H1 (cell line): ENCODE results near the gene RNF149. TPM values are rescaled to one million over a fixed set of nuclear protein-coding genes. Genes with fewer than 3 reads are reported as not detected.
A peak's percentile ranks its signal among the peaks of the same experiment; 100 is the strongest.

ENCODE experiments used
- SUZ12 ChIP-seq: fragments of 200-600 bp; sonication (generic); IDR thresholded peaks from 2 replicates; pipeline ENCODE4 v1.6.1; 2012; ENCODE audit warnings: mild to moderate bottlenecking, inconsistent platforms, low read length, moderate library complexity, mixed read lengths
- microRNA-seq, 2 experiments: library from miRNA; unstranded; fragments of <30 nt; microRNA quantifications; one replicate each; pipeline versions ENCODE4 to v1.2.0, GENCODE V29; 2016 to 2020; ENCODE audit warnings: borderline microRNAs expressed in 2 of 2, borderline number of aligned reads in 2 of 2, borderline replicate concordance in 1 of 2
- polyA plus RNA-seq, 7 experiments: library from polyadenylated mRNA; depleted of rRNA in 3 of 7; stranded (reverse) in 5 of 7; unstranded in 2 of 7; fragments of >200 nt in 5 of 7; fragments of 200-250 nt in 2 of 7; gene quantifications; 1 replicate in 5 of 7; 2 replicates in 1 of 7; 4 replicates in 1 of 7; pipeline versions ENCODE4 v1.2.1 to v1.2.3, GENCODE V29; 2011 to 2013; ENCODE audit warnings: missing spikeins in 2 of 7, mixed read lengths in 2 of 7
- small RNA-seq: library from polyadenylated mRNA; stranded (forward); fragments of <200 nt; extraction: miRNeasy Mini kit (QIAGEN cat#:217004); gene quantifications from one replicate; pipeline ENCODE3, GENCODE V24; 2013; ENCODE audit not compliant: insufficient read depth
- total RNA-seq: library from RNA; stranded (reverse); fragmentation: NEBNext Ultra II Directional; extraction: Animal tissue kit (Norgen Biotek cat#: 25700); gene quantifications from 2 replicates; pipeline ENCODE4 v1.2.1, GENCODE V29; 2021
- TF ChIP-seq, protein P1 (sequence below): IDR thresholded peaks from 2 replicates; pipeline ENCODE4 v1.6.1; 2012; ENCODE audit warnings: inconsistent platforms

The RNF149 gene
- total and polyA plus RNA-seq, 2 of the 8 experiments (the other 6 are each of a cell fraction or from before 2014, with no cell fraction given): 16.6 to 28.2 TPM

DNA sequence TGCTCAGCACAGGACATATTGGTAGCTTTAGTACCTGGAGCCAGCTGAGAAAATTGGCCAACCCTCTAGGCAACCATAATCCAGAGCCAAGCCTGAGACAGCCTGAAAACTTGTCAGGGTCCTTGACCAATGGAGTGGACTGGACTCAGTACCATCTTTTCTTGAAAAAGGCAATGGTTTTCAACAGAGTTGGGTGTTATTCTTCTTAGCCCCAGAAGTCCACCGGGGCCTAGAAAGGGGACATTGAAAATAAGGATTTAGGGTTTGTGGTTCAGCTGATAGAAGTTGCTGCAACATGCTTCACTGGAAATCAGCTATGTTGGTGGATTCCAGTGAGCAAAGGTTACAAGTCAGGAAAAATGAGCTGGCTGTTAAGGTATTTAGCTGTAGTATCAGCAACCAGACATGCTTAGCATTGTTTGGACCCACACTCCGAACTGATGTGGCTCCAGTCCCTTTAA, 77.9 kb downstream of the RNF149 start (continued):
- TF ChIP-seq SUZ12: no peak
- TF ChIP-seq, protein P1, sequence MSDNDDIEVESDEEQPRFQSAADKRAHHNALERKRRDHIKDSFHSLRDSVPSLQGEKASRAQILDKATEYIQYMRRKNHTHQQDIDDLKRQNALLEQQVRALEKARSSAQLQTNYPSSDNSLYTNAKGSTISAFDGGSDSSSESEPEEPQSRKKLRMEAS: no peak

Small RNAs within 50 kb of the gene (microRNA-seq; reads per million reads assigned to microRNA genes)
- gene MIR5696: 0 to 0.20 reads per million in 2 experiments

Small RNAs within 50 kb of the gene (small RNA-seq; reads per million reads assigned to genes)
- 3.6 reads per million, percentile 47 among the genes with 10 or more reads in this experiment for gene MIR5696
- 35.0 reads per million, percentile 95 among the genes with 10 or more reads in this experiment for gene SNORD89

Other genes starting within 250 kb of the RNF149 start
- gene TBC1D8, start 157.3 kb downstream of the RNF149 start, total RNA-seq: 21.8 and 24.0 TPM in 2 replicates
- gene TBC1D8, start 157.3 kb downstream of the RNF149 start, polyA plus RNA-seq (2011; rRNA removed): 20.8 and 27.2 TPM in 2 replicates
- 54.6 and 56.5 TPM in 2 replicates for gene CNOT11, start 55.8 kb downstream of the RNF149 start, total RNA-seq
- 39.8 and 41.5 TPM in 2 replicates for gene CNOT11, start 55.8 kb downstream of the RNF149 start, polyA plus RNA-seq (2011; rRNA removed)
- gene CREG2, start 78.8 kb upstream of the RNF149 start, total RNA-seq: 2.0 and 2.2 TPM in 2 replicates
- 1.7 and 2.0 TPM in 2 replicates for gene CREG2, start 78.8 kb upstream of the RNF149 start, polyA plus RNA-seq (2011; rRNA removed)
- 0.60 and 1.3 TPM in 2 replicates for gene RFX8, start 166.4 kb upstream of the RNF149 start, total RNA-seq
- 0.57 and 0.97 TPM in 2 replicates for gene RFX8, start 166.4 kb upstream of the RNF149 start, polyA plus RNA-seq (2011; rRNA removed)